H1 (cell line): ENCODE results near the gene TOR1B. TPM values are rescaled to one million over a fixed set of nuclear protein-coding genes. Genes with fewer than 3 reads are reported as not detected.

ENCODE experiments used
- CTCF ChIA-PET: fragments of 300-600 bp; sonication (Branson Sonifier 250); formaldehyde crosslinking; loops from one replicate; lab custom pipeline; 2021; ENCODE audit not compliant: partially characterized antibody; lab: Charles Lee
- POLR2A ChIA-PET: fragments of 300-600 bp; sonication (Branson Sonifier 250); formaldehyde crosslinking; loops from one replicate; lab custom pipeline; 2021; ENCODE audit warnings: inconsistent platforms; ENCODE audit not compliant: partially characterized antibody; lab: Charles Lee
- DNase-seq, 2 experiments: peaks; one replicate each; pipeline versions ENCODE4 v3.0.0 to v3.0.0-alpha.2; 2010 to 2022; ENCODE audit warnings: low spot score in 2 of 2, low read depth in 1 of 2, mixed read lengths in 1 of 2
- FAIRE-seq: peaks from 2 replicates; lab custom pipeline; 2011; peaks lifted over from hg19 to GRCh38; lab: Jason Lieb, UNC
- H2AFZ ChIP-seq: 2 replicates; pipeline ENCODE4 v1.8.1; 2012; ENCODE audit warnings: low read length, inconsistent platforms
- H2AK5ac ChIP-seq: 2 replicates; pipeline ENCODE4 v1.6.1; 2013; ENCODE audit warnings: low read depth, low read length
- H2BK120ac ChIP-seq: replicated peaks from 2 replicates; pipeline ENCODE3; 2013; ENCODE audit warnings: low read depth, low read length, inconsistent platforms
- H2BK12ac ChIP-seq: 2 replicates; pipeline ENCODE4 v1.6.1; 2013; ENCODE audit warnings: low read depth, low read length
- H2BK15ac ChIP-seq: 2 replicates; pipeline ENCODE4 v1.6.1; 2013; ENCODE audit warnings: low read length
- H2BK20ac ChIP-seq: 2 replicates; pipeline ENCODE4 v1.6.1; 2013; ENCODE audit warnings: low read length
- H2BK5ac ChIP-seq: 2 replicates; pipeline ENCODE4 v1.6.1; 2013; ENCODE audit warnings: low read depth, low read length
- H3K14ac ChIP-seq: 2 replicates; pipeline ENCODE4 v1.6.1; 2013; ENCODE audit warnings: inconsistent platforms; ENCODE audit not compliant: insufficient read length
- H3K18ac ChIP-seq: 2 replicates; pipeline ENCODE4 v1.6.1; 2013; ENCODE audit warnings: low read length; ENCODE audit errors: extremely low read depth
- H3K23ac ChIP-seq: 2 replicates; pipeline ENCODE4 v1.6.1; 2013; ENCODE audit warnings: inconsistent platforms; ENCODE audit not compliant: insufficient read length
- H3K23me2 ChIP-seq: 2 replicates; pipeline ENCODE4 v1.6.1; 2013; ENCODE audit warnings: low read depth, low read length
- H3K27ac ChIP-seq: 2 replicates; pipeline ENCODE4 v1.6.1; 2011; ENCODE audit warnings: low read depth, low read length, inconsistent platforms
- H3K27me3 ChIP-seq, 4 experiments: replicated peaks in 1 of 4; 1 replicate in 1 of 4; 2 replicates in 3 of 4; pipeline versions ENCODE4 v1.6.1 to v1.8.1; 2011 to 2013; ENCODE audit warnings: low read length in 3 of 4, mild to moderate bottlenecking in 3 of 4, inconsistent platforms in 2 of 4, mixed read lengths in 2 of 4, moderate library complexity in 1 of 4; ENCODE audit not compliant: control insufficient read depth in 3 of 4, insufficient read depth in 3 of 4; ENCODE audit errors: extremely low read depth in 1 of 4
- H3K36me3 ChIP-seq, 4 experiments: 2 replicates each; pipeline versions ENCODE4 v1.6.1 to v1.8.1; 2011 to 2013; ENCODE audit warnings: mild to moderate bottlenecking in 4 of 4, low read length in 3 of 4, moderate library complexity in 2 of 4, control low read depth in 1 of 4, inconsistent platforms in 1 of 4; ENCODE audit not compliant: insufficient read depth in 4 of 4, control insufficient read depth in 2 of 4
- H3K4ac ChIP-seq: replicated peaks from 2 replicates; pipeline ENCODE3; 2013; ENCODE audit warnings: low read length, low read depth, mixed read lengths, inconsistent platforms; ENCODE audit not compliant: insufficient read length
- H3K4me1 ChIP-seq, 4 experiments: replicated peaks in 1 of 4; 1 replicate in 1 of 4; 2 replicates in 3 of 4; pipeline versions ENCODE4 v1.6.1 to v1.8.1; 2011 to 2013; ENCODE audit warnings: low read length in 3 of 4, inconsistent platforms in 2 of 4, mixed read lengths in 1 of 4; ENCODE audit not compliant: insufficient read depth in 4 of 4, control insufficient read depth in 3 of 4
- H3K4me2 ChIP-seq, 2 experiments: 2 replicates each; pipeline versions ENCODE4 v1.6.1 to v1.8.1; 2011 to 2013; ENCODE audit warnings: low read depth in 2 of 2, low read length in 2 of 2, control low read depth in 1 of 2, inconsistent platforms in 1 of 2, mild to moderate bottlenecking in 1 of 2; ENCODE audit not compliant: insufficient read depth in 1 of 2
- H3K4me3 ChIP-seq, 4 experiments: fragments of 200-600, 300-600 bp in 1 of 4; sonication (generic), shearing (Covaris generic), sonication (Bioruptor Twin) in 1 of 4; 2 replicates each; pipeline versions ENCODE4 v1.5.1 to v1.8.1; 2011 to 2016; ENCODE audit warnings: low read length in 4 of 4, low read depth in 3 of 4, control low read depth in 2 of 4, inconsistent platforms in 2 of 4, mild to moderate bottlenecking in 2 of 4, mixed read lengths in 1 of 4, moderate library complexity in 1 of 4; ENCODE audit not compliant: insufficient read depth in 2 of 4; ENCODE audit errors: extremely low read depth in 1 of 4
- H3K56ac ChIP-seq: replicated peaks from 2 replicates; pipeline ENCODE3; 2013; ENCODE audit warnings: low read depth, mild to moderate bottlenecking, mixed read lengths, low read length, inconsistent platforms; ENCODE audit not compliant: insufficient read length
- H3K79me1 ChIP-seq: 2 replicates; pipeline ENCODE4 v1.6.1; 2013; ENCODE audit warnings: low read depth, low read length, control low read depth
- H3K79me2 ChIP-seq, 2 experiments: 2 replicates each; pipeline versions ENCODE4 v1.6.1 to v1.8.1; 2012 to 2013; ENCODE audit warnings: low read length in 2 of 2, mild to moderate bottlenecking in 2 of 2, inconsistent platforms in 1 of 2; ENCODE audit not compliant: insufficient read depth in 2 of 2, control insufficient read depth in 1 of 2
- H3K9ac ChIP-seq, 4 experiments: replicated peaks in 1 of 4; 1 replicate in 1 of 4; 2 replicates in 3 of 4; pipeline versions ENCODE4 v1.6.1 to v1.8.1; 2011 to 2013; ENCODE audit warnings: low read depth in 3 of 4, low read length in 3 of 4, control low read depth in 2 of 4, mild to moderate bottlenecking in 2 of 4, moderate library complexity in 2 of 4, inconsistent platforms in 1 of 4; ENCODE audit errors: extremely low read depth in 1 of 4
- H3K9me3 ChIP-seq, 2 experiments: 2 replicates each; pipeline versions ENCODE4 v1.6.1 to v1.8.1; 2012 to 2013; ENCODE audit warnings: mild to moderate bottlenecking in 2 of 2, moderate library complexity in 2 of 2, control low read depth in 1 of 2, inconsistent platforms in 1 of 2, low read depth in 1 of 2, low read length in 1 of 2, mixed read lengths in 1 of 2; ENCODE audit not compliant: insufficient read depth in 2 of 2
- H4K20me1 ChIP-seq, 2 experiments: replicated peaks in 1 of 2; 2 replicates each; pipeline versions ENCODE3 to v1.8.1; 2011 to 2013; ENCODE audit warnings: inconsistent platforms in 2 of 2, low read length in 2 of 2, mild to moderate bottlenecking in 1 of 2; ENCODE audit not compliant: insufficient read depth in 2 of 2, control insufficient read depth in 1 of 2
- H4K5ac ChIP-seq: 2 replicates; pipeline ENCODE4 v1.6.1; 2013; ENCODE audit warnings: low read length, low read depth, mixed read lengths, inconsistent platforms; ENCODE audit not compliant: insufficient read length
- H4K8ac ChIP-seq: 2 replicates; pipeline ENCODE4 v1.8.0; 2013; ENCODE audit warnings: mild to moderate bottlenecking, moderate library complexity, low read length, inconsistent platforms; ENCODE audit not compliant: insufficient read depth; ENCODE audit errors: extremely low read depth
- H4K91ac ChIP-seq: replicated peaks from 2 replicates; pipeline ENCODE3; 2013; ENCODE audit warnings: low read length, mixed read lengths, inconsistent platforms; ENCODE audit not compliant: insufficient read length
- ATF3 ChIP-seq: IDR thresholded peaks from 2 replicates; pipeline ENCODE4 v1.6.1; 2011; ENCODE audit warnings: low read depth, mild to moderate bottlenecking, low read length; ENCODE audit not compliant: insufficient read depth
- BCL11A ChIP-seq, 2 experiments: IDR thresholded peaks; one replicate each; pipeline ENCODE4 v1.6.1; 2011; ENCODE audit warnings: low read depth in 2 of 2, low read length in 2 of 2, mild to moderate bottlenecking in 2 of 2
- E2F6 ChIP-seq: IDR thresholded peaks from 2 replicates; pipeline ENCODE4 v1.6.1; 2012; ENCODE audit warnings: inconsistent platforms
- HDAC6 ChIP-seq: IDR thresholded peaks from one replicate; pipeline ENCODE4 v1.7.1; 2012; ENCODE audit warnings: low read depth, mild to moderate bottlenecking, inconsistent platforms, low read length, moderate library complexity
- KDM4A ChIP-seq: IDR thresholded peaks from one replicate; pipeline ENCODE4 v1.7.1; 2012; ENCODE audit warnings: low read depth, mild to moderate bottlenecking, moderate library complexity, low read length, inconsistent platforms; ENCODE audit not compliant: severe bottlenecking
- NANOG ChIP-seq: IDR thresholded peaks from 2 replicates; pipeline ENCODE4 v1.6.1; 2011; ENCODE audit warnings: low read length, low read depth, mild to moderate bottlenecking, inconsistent platforms; ENCODE audit not compliant: insufficient read depth, poor library complexity, severe bottlenecking
- RBBP5 ChIP-seq: IDR thresholded peaks from 2 replicates; pipeline ENCODE4 v1.7.1; 2012; ENCODE audit warnings: low read depth, mild to moderate bottlenecking, inconsistent platforms, low read length, moderate library complexity, borderline replicate concordance
- SAP30 ChIP-seq: fragments of 300-600 bp; sonication (generic); IDR thresholded peaks from 2 replicates; pipeline ENCODE4 v1.7.1; 2012; ENCODE audit warnings: low read length, moderate library complexity, mild to moderate bottlenecking, inconsistent platforms; ENCODE audit not compliant: insufficient read depth, insufficient replicate concordance
- SIRT6 ChIP-seq: IDR thresholded peaks from one replicate; pipeline ENCODE4 v1.7.1; 2012; ENCODE audit warnings: low read length, inconsistent platforms
- SUZ12 ChIP-seq: fragments of 200-600 bp; sonication (generic); IDR thresholded peaks from 2 replicates; pipeline ENCODE4 v1.6.1; 2012; ENCODE audit warnings: mild to moderate bottlenecking, inconsistent platforms, low read length, moderate library complexity, mixed read lengths
- WGBS, 2 experiments: shearing (Covaris generic) in 1 of 2; methylation state at CpG; one replicate each; pipeline versions ENCODE4 v1.1.6 to v1.1.7; 2013 to 2015; ENCODE audit warnings: low lambda C conversion rate in 2 of 2, mixed read lengths in 2 of 2, inconsistent platforms in 1 of 2, low coverage in 1 of 2, missing lambda C conversion rate in 1 of 2; ENCODE audit not compliant: insufficient replicate concordance in 2 of 2, insufficient coverage in 1 of 2, insufficient read length in 1 of 2; ENCODE audit errors: extremely low coverage in 1 of 2, missing lambda C conversion rate in 1 of 2; 5-methylcytosine and 5-hydroxymethylcytosine counted together
- polyA plus RNA-seq, 7 experiments: library from polyadenylated mRNA; depleted of rRNA in 3 of 7; stranded (reverse) in 5 of 7; unstranded in 2 of 7; fragments of >200 nt in 5 of 7; fragments of 200-250 nt in 2 of 7; gene quantifications; 1 replicate in 5 of 7; 2 replicates in 1 of 7; 4 replicates in 1 of 7; pipeline versions ENCODE4 v1.2.1 to v1.2.3, GENCODE V29; 2011 to 2013; ENCODE audit warnings: missing spikeins in 2 of 7, mixed read lengths in 2 of 7
- total RNA-seq: library from RNA; stranded (reverse); fragmentation: NEBNext Ultra II Directional; extraction: Animal tissue kit (Norgen Biotek cat#: 25700); gene quantifications from 2 replicates; pipeline ENCODE4 v1.2.1, GENCODE V29; 2021

TOR1B gene
- total and polyA plus RNA-seq, 2 of the 8 experiments (the other 6 are each of a cell fraction or from before 2014, with no cell fraction given) = 11.4 to 17.4 TPM

- Histone ChIP-seq H3K4ac (no peak overlapping the region), H3K4me3 (no peak overlapping the region), H3K36me3 (peaks cover 14 to 35% (median 27%) of the 10 kb centered on the region in 4 experiments; a peak in 7 of 8 replicates), H2BK120ac (no peak overlapping the region), H4K5ac (no peak overlapping the region), H3K18ac (no peak overlapping the region), H2BK15ac (no peak overlapping the region), H3K27me3 (no peaks in the 10 kb centered on the region; a peak in 1 of 7 replicates), H2AFZ (no peak overlapping the region), H3K79me1 (peaks cover 2% of the 10 kb centered on the region), H3K9ac (no peak overlapping the region), H2BK5ac (no peak overlapping the region), H4K20me1 (peaks cover 0 to 1% of the 10 kb centered on the region in 2 experiments), H2BK20ac (no peak overlapping the region), H3K9me3 (no peaks in the 10 kb centered on the region), H2BK12ac (no peak overlapping the region), H3K4me2 (no peak overlapping the region), H3K79me2 (peaks cover 0 to 12% of the 10 kb centered on the region in 2 experiments; a peak in 2 of 4 replicates), H2AK5ac (no peak overlapping the region), H3K4me1 (peaks cover 0 to 8% (median 4%) of the 10 kb centered on the region in 4 experiments; a peak in 4 of 7 replicates), H3K27ac (no peak overlapping the region), H4K91ac (no peak overlapping the region), H3K23ac (no peak overlapping the region), H3K56ac (no peak overlapping the region), H4K8ac (no peak overlapping the region), H3K14ac (no peak overlapping the region), H3K23me2 (peaks cover 6% of the 10 kb centered on the region)
- DNase-seq (no peak), FAIRE-seq (no peak)
- ChIA-PET CTCF (no interaction called here), POLR2A (interaction anchor here (0.7 kb wide), 1 partner anchor 55 kb away, joined by 3 read pairs; no protein-coding TSS in a partner anchor)
- TF ChIP-seq SAP30 = no peak
- no peak for TF ChIP-seq KDM4A
- no peak for TF ChIP-seq NANOG
- TF ChIP-seq BCL11A (IDR thresholded peaks at IDR 0.05; ENCODE audit: low read depth in 2 of 2, low read length in 2 of 2) = no peak
- no peak for TF ChIP-seq HDAC6
- no peak for TF ChIP-seq SIRT6
- no peak for TF ChIP-seq ATF3
- TF ChIP-seq RBBP5 = no peak
- TF ChIP-seq E2F6 = no peak
- TF ChIP-seq SUZ12 = no peak
- 94% methylated on average over 1 of the region's 1 CpG; no CpG with 5 or more reads in 1 of the 2 experiments for WGBS, 2 experiments
Observed at GRCh38 chr9:129832982-129833381, 30.0 kb downstream of the TOR1B start.
